ENCODE measurements around the gene NID2.

NID2 gene

DNA sequence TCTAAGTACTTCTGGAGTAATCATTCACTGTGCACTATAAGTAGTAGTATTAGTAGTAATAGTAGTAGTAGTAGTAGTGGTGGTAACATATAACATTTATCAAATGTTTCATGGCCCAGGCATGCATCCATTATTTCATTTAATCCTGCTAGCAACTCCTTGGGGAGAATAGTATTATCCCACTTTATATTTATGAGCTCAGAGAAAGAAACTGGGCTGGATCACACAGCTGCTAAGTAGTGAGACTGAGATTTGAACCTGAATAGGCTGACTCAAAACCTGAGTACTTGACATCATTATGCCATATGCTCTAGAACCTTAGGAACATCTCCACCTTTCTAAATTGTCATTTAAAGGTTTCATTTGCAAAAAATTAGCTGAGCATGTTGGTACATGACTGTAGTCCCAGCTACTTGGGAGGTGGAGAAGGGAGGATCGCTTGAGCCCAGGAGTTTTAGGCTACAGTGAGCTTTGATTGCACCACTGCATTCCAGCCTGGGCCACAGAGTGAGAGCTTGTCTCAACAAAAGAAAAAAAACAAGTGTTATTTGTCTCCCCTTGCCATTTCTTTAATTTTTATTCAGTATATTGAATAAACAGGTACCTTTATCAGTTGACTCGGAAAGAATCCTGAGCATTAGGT, 11.4 kb upstream of the NID2 start:
- in situ Hi-C loops (cut with MboI; ENCODE audit: low sequenced_read_pairs): no loop called here

DNA sequence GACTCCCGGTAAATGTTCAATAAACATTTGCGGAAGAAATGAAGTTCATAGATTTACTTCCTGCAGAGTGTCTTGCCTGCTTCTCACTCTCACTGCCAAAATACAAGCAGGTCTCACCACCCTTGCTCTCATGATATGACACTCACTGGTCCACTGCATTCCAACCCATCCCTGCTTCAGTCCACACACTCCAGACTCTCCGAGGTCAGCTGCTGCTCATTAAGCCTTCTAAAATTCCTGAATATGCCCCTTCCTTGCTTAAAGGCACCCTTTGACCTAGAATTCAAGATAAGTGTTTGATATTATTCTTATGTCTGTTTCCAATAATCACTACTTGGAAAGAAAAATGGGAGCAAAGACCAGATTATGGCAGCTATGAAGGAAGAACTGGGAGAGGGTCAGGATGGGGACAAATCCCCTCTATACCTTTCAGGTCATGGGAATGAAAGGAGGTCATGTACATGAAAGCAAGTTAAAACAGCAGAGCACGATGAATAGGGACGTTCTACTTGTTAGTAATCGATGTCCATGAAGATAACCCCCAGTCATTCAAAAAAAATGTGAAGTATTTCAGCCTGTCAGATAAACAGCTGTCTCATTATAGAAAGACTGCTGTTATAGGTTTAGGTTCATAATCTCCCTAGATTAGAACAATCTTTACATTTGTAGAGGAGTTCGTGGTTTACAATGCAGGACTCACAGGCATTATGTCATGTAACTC, 10.5 kb upstream of the NID2 start:
- in situ Hi-C loops (cut with MboI; ENCODE audit: low sequenced_read_pairs): no loop called here

DNA sequence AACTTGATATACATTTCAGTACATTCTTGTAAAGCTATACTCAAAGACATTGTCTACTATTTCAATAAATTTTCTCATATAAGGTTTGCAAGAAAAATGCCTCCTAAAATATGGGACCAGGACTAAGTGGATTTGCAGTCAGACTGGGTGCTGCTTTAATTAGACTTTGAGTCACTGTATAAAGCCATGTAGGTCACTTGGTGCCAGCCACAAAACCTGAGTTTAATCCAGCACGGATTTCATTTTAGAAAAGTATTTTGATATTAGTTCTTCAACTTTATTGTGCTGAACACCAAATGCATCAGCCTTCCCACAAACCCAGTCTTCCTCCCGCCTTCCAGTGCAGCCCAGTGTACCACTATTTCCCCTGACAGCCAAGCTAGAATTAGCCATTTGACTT, 9.9 kb upstream of the NID2 start:
- in situ Hi-C loops (cut with MboI; ENCODE audit: low sequenced_read_pairs): no loop called here

- in situ Hi-C loops (cut with MboI; ENCODE audit: low sequenced_read_pairs): no loop called here
Observed at GRCh38 chr14:52078095-52078531, 9.3 kb upstream of the NID2 start.

- in situ Hi-C loops (cut with MboI; ENCODE audit: low sequenced_read_pairs): no loop called here
Observed at GRCh38 chr14:52077256-52077979, 8.6 kb upstream of the NID2 start.

DNA sequence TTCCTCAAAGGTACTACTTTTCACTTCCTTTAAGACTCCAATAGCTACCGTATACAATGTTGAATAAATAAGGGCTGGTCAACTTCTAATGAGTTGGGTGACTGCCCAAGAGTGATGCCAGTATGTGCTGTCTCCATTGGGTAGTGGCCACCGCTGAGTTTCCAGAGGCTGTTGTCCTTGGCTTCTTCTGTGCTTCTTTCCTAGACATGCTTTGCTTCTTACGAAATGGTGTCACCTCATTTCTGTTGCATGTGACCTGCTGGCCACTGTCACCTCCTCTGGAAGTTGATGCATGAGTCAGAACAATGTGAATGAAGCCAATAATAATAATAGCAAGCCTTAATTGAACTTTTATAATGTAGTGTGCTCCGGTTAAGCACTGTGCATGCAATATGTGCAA, 7.5 kb upstream of the NID2 start:
- in situ Hi-C loops (cut with MboI; ENCODE audit: low sequenced_read_pairs): no loop called here

GRCh38 chr14:52075371-52075770, 6.5 kb upstream of the NID2 start:
- in situ Hi-C loops (cut with MboI; ENCODE audit: low sequenced_read_pairs): no loop called here

- in situ Hi-C loops (cut with MboI; ENCODE audit: low sequenced_read_pairs): no loop called here
Observed at GRCh38 chr14:52073251-52073650, 4.4 kb upstream of the NID2 start.

GRCh38 chr14:52072266-52072780, 3.5 kb upstream of the NID2 start:
- in situ Hi-C loops (cut with MboI; ENCODE audit: low sequenced_read_pairs): no loop called here

DNA sequence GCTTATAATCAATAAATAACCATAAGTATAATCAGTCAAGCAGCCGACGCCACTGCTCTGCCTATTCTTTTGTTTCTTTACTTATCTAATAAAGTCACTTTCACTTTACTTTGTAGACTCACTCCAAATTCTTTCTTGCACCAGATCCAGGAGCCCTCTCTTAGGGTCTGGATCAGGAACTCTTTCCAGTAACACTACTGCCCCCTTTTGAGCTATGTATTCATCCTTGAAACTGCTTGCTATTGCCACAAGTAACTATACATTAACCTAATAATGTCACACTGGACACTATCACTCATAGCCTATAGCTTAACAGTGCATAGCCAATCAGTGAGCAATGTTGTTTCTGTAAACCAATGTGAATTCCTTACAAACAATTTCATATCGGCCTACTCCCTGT, 2.8 kb upstream of the NID2 start:
- in situ Hi-C loops (cut with MboI; ENCODE audit: low sequenced_read_pairs): no loop called here

DNA sequence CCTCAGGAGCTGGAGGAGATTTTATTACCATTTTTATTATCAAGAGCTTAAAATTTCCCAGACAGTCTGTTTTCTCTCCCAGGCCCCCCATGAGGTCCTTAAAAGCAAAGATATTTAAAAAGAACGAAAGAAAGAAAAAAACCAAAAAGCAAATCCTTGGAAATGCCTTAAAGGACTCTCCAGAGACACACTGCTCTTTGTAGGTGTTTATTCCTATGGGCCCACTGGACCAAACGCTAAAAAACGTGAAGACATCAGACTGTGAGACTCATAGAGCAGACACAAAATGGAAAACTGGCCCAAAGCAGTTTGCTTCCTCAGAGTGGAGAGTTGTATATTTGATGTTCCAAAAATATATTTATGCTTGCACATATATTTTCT, 1.2 kb upstream of the NID2 start:
- in situ Hi-C loops (cut with MboI; ENCODE audit: low sequenced_read_pairs): no loop called here

- in situ Hi-C loops (cut with MboI; ENCODE audit: low sequenced_read_pairs): no loop called here
Observed at GRCh38 chr14:52069307-52070050, 620 bp upstream of the NID2 start.

DNA sequence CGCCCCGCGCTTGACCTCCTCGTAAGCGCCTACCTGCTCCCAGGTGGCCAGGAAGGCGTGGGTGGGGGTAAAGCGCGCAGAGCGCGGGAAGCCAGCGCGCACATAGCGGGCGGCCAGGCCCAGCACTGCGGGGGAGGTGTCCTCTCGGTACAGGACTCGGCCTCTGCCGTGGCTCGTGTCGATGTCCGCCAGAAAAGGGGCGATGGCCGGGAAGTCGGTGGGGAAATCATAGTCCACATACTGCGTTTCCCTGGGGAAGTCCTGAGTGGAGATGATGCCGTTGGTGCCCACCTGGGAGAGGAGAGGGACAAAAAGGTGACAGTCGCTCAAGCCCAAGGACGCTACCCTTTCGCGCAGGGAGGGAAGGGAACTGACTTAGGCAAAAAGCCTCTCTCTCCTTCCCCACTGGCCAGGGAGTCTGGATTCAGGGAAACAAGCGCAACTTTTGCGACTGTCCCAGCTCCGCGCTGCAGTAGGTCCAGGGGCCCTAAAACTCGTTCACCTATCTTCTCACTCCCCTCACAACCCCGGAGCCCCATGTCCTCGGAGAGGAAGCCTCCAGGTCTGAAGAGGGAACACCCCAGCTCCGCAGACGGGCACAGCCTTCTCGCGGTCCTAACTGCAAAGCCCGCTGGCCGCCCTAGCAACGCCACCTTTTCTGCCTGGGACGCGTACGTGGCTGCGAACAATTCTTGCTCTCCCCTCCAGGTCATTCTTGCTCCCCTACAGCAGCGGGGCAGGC, 815 bp downstream of the NID2 start:
- in situ Hi-C loops (cut with MboI; ENCODE audit: low sequenced_read_pairs): no loop called here

DNA sequence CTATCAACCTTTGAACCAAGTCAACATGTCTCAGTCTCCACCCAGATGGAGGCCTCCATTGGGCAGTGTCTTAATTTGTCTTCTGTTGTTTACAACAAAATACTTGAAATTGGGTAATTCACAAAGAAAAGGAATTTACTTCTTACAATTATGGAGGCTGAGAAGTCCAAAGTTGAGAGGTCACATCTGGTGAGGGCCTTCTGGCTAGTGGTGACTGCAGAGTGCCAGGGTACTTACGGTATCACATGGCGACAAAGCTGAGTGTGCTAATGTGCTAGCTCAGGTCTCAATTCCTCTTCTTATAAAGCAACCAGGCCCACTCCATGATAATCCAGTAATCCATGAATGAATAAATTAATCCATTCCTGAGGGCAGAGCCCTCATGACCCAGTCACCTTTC, 4.7 kb downstream of the NID2 start:
- in situ Hi-C loops (cut with MboI; ENCODE audit: low sequenced_read_pairs): no loop called here

GRCh38 chr14:52063052-52063462, 5.8 kb downstream of the NID2 start:
- in situ Hi-C loops (cut with MboI; ENCODE audit: low sequenced_read_pairs): no loop called here

- in situ Hi-C loops (cut with MboI; ENCODE audit: low sequenced_read_pairs): no loop called here
Observed at GRCh38 chr14:52061890-52062289, 7.0 kb downstream of the NID2 start.

DNA sequence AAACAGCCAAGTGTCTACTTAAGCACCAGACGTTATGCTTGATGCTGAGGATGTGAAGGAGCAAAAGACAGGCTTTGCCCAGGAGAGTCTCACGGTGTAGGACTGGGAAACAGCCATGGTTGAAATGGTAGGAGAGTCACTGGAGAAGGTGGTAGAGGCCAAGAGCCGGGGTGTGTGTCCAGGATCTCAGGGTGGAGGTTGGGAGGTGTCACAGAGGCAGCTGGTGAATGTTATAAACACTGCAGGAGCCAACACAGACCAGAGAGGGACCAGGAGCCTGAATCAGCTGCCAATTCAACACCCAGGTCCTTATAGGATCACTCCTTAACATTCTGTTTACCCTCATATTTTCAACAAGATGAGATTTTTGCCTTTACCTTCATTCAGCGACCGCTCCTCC, 7.5 kb downstream of the NID2 start:
- in situ Hi-C loops (cut with MboI; ENCODE audit: low sequenced_read_pairs): no loop called here

- in situ Hi-C loops (cut with MboI; ENCODE audit: low sequenced_read_pairs): no loop called here
Observed at GRCh38 chr14:52060080-52060479, 8.8 kb downstream of the NID2 start.

DNA sequence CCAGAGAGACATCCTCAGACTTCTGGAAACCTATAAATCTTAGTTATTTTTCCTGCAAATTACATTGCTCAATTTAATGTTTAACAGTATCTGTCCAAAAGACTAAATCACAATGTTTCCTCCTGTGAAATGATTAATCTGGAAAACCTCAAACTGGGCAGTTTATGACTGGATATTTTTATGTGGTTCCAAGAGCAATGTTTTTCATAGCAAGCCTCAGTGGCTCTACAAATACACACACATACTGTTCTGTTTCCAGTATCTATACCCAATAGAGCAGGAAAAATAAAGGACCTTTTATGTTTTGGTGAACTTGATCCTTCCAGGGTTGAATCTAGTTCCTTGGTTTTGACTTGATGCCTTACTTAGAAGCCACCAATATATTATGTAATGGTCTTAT, 9.2 kb downstream of the NID2 start:
- in situ Hi-C loops (cut with MboI; ENCODE audit: low sequenced_read_pairs): no loop called here

- in situ Hi-C loops (cut with MboI; ENCODE audit: low sequenced_read_pairs): no loop called here
Observed at GRCh38 chr14:52058341-52058740, 10.5 kb downstream of the NID2 start.

GRCh38 chr14:52055167-52055566, 13.7 kb downstream of the NID2 start:
- in situ Hi-C loops (cut with MboI; ENCODE audit: low sequenced_read_pairs): no loop called here
